IMR-90 (cell line): ENCODE measurements around the gene SAMD11. TPM values are rescaled to one million over a fixed set of nuclear protein-coding genes. Genes with fewer than 3 reads are reported as not detected.

Experiments
- ATAC-seq: fragments of 200-7000 bp; cut with Tn5 transposase; 2 replicates; pipeline ENCODE4 v1.9.1; 2020; ENCODE audit warnings: low read depth, mild to moderate bottlenecking, moderate library complexity
- BruUV-seq: library from RNA; stranded (reverse); fragments of 400-500 nt; replicated peaks from 2 replicates; lab custom pipeline; 2021; lab: Mats Ljungman, UMichigan
- CTCF ChIA-PET: fragments of 300-600 bp; formaldehyde crosslinking; extraction: SDS; loops from one replicate; lab custom pipeline; 2021; ENCODE audit warnings: antibody characterized with exemption; lab: Yijun Ruan, JAX
- POLR2A ChIA-PET: fragments of 300-600 bp; sonication (Branson Sonifier 250); formaldehyde crosslinking; loops from one replicate; lab custom pipeline; 2022; ENCODE audit warnings: antibody characterized with exemption; ENCODE audit not compliant: unreplicated experiment; lab: Charles Lee
- DNase-seq: peaks from one replicate; pipeline ENCODE4 v3.0.0; 2013
- H2AFZ ChIP-seq: replicated peaks from 2 replicates; pipeline ENCODE3; 2013; ENCODE audit warnings: low read length, mild to moderate bottlenecking; ENCODE audit not compliant: poor library complexity
- H2AK5ac ChIP-seq: 2 replicates; pipeline ENCODE4 v1.6.1; 2013; ENCODE audit warnings: low read depth, low read length, inconsistent platforms
- H2AK9ac ChIP-seq: replicated peaks from 2 replicates; pipeline ENCODE3; 2013; ENCODE audit warnings: mild to moderate bottlenecking, low read depth, low read length, moderate library complexity; ENCODE audit not compliant: poor library complexity
- H2BK120ac ChIP-seq: 2 replicates; pipeline ENCODE4 v1.6.1; 2013; ENCODE audit warnings: low read depth, low read length, inconsistent platforms
- H2BK15ac ChIP-seq: 3 replicates; pipeline ENCODE4 v1.6.1; 2013; ENCODE audit warnings: low read depth, low read length, inconsistent platforms
- H2BK20ac ChIP-seq: 2 replicates; pipeline ENCODE4 v1.6.1; 2013; ENCODE audit warnings: low read depth, mild to moderate bottlenecking, inconsistent platforms, low read length, moderate library complexity
- H2BK5ac ChIP-seq: 2 replicates; pipeline ENCODE4 v1.6.1; 2013; ENCODE audit warnings: mild to moderate bottlenecking, low read depth, low read length, inconsistent platforms; ENCODE audit not compliant: poor library complexity, severe bottlenecking
- H3K14ac ChIP-seq: replicated peaks from 2 replicates; pipeline ENCODE4 v1.6.1; 2013; ENCODE audit warnings: low read depth, low read length, inconsistent platforms
- H3K18ac ChIP-seq: 2 replicates; pipeline ENCODE4 v1.6.1; 2013; ENCODE audit warnings: low read depth, low read length, control low read depth
- H3K23ac ChIP-seq: 2 replicates; pipeline ENCODE4 v1.6.1; 2013; ENCODE audit warnings: low read depth, low read length, inconsistent platforms
- H3K27ac ChIP-seq: 2 replicates; pipeline ENCODE4 v1.5.1; 2013; ENCODE audit warnings: mild to moderate bottlenecking, control low read depth, low read length; ENCODE audit not compliant: insufficient read depth
- H3K27me3 ChIP-seq: 2 replicates; pipeline ENCODE4 v1.6.1; 2013; ENCODE audit warnings: low read length; ENCODE audit not compliant: control insufficient read depth, insufficient read depth
- H3K36me3 ChIP-seq: 2 replicates; pipeline ENCODE4 v1.6.1; 2013; ENCODE audit warnings: low read length, mixed read lengths; ENCODE audit not compliant: control insufficient read depth, insufficient read depth
- H3K4ac ChIP-seq: 2 replicates; pipeline ENCODE4 v1.6.1; 2013; ENCODE audit warnings: low read depth, low read length, inconsistent platforms
- H3K4me1 ChIP-seq: 2 replicates; pipeline ENCODE4 v1.6.1; 2013; ENCODE audit warnings: low read length, mixed read lengths; ENCODE audit not compliant: control insufficient read depth, insufficient read depth
- H3K4me2 ChIP-seq: 2 replicates; pipeline ENCODE4 v1.6.1; 2013; ENCODE audit warnings: low read depth, mild to moderate bottlenecking, control low read depth, low read length, moderate library complexity
- H3K4me3 ChIP-seq: 2 replicates; pipeline ENCODE4 v1.5.1; 2013; ENCODE audit warnings: low read depth, mild to moderate bottlenecking, control low read depth, low read length, moderate library complexity; ENCODE audit not compliant: insufficient read depth
- H3K56ac ChIP-seq: 2 replicates; pipeline ENCODE4 v1.6.1; 2013; ENCODE audit warnings: low read length, inconsistent platforms; ENCODE audit not compliant: insufficient read depth; ENCODE audit errors: extremely low read depth
- H3K79me1 ChIP-seq, 2 experiments: 2 replicates each; pipeline ENCODE4 v1.6.1; 2013; ENCODE audit warnings: low read length in 2 of 2, inconsistent platforms in 1 of 2, low read depth in 1 of 2
- H3K9ac ChIP-seq: 2 replicates; pipeline ENCODE4 v1.6.1; 2013; ENCODE audit warnings: low read depth, low read length, control low read depth
- H3K9me1 ChIP-seq: 2 replicates; pipeline ENCODE4 v1.6.1; 2013; ENCODE audit warnings: low read length, inconsistent platforms; ENCODE audit not compliant: insufficient read depth
- H3K9me3 ChIP-seq: 2 replicates; pipeline ENCODE4 v1.6.1; 2013; ENCODE audit warnings: low read length; ENCODE audit not compliant: control insufficient read depth, insufficient read depth
- H4K20me1 ChIP-seq: 2 replicates; pipeline ENCODE4 v1.6.1; 2013; ENCODE audit warnings: low read length, inconsistent platforms; ENCODE audit not compliant: insufficient read depth
- H4K5ac ChIP-seq: 2 replicates; pipeline ENCODE4 v1.6.1; 2013; ENCODE audit warnings: mild to moderate bottlenecking, low read depth, low read length, control low read depth
- H4K8ac ChIP-seq, 2 experiments: 2 replicates each; pipeline ENCODE4 v1.6.1; 2013; ENCODE audit warnings: low read depth in 2 of 2, low read length in 2 of 2, control low read depth in 1 of 2, inconsistent platforms in 1 of 2
- H4K91ac ChIP-seq: 2 replicates; pipeline ENCODE4 v1.6.1; 2013; ENCODE audit warnings: low read depth, low read length, inconsistent platforms; ENCODE audit not compliant: insufficient read depth
- BHLHE40 ChIP-seq: fragments of 150-350 bp; IDR thresholded peaks from 2 replicates; pipeline ENCODE4 v1.6.1; 2016; ENCODE audit warnings: mild to moderate bottlenecking, low read depth, low read length
- CEBPB ChIP-seq: IDR thresholded peaks from 2 replicates; pipeline ENCODE4 v1.6.1; 2012; ENCODE audit warnings: low read depth, low read length, improper control_type of control experiment
- FOS ChIP-seq: fragments of 150-350 bp; IDR thresholded peaks from 2 replicates; pipeline ENCODE4 v1.6.1; 2016; ENCODE audit warnings: low read depth, low read length
- MAZ ChIP-seq: IDR thresholded peaks from 2 replicates; pipeline ENCODE4 v1.6.1; 2012; ENCODE audit warnings: low read depth, mild to moderate bottlenecking, low read length, improper control_type of control experiment, moderate library complexity, borderline replicate concordance
- NFE2L2 ChIP-seq: fragments of 150-350 bp; IDR thresholded peaks from 2 replicates; pipeline ENCODE4 v1.6.1; 2016; ENCODE audit warnings: low read depth, mild to moderate bottlenecking, low read length
- POLR2A ChIP-seq: IDR thresholded peaks from 2 replicates; pipeline ENCODE4 v1.6.1; 2012; ENCODE audit warnings: mild to moderate bottlenecking, low read depth, low read length
- SMC3 ChIP-seq: fragments of 150-350 bp; IDR thresholded peaks from 2 replicates; pipeline ENCODE4 v1.6.1; 2016; ENCODE audit warnings: low read depth, mild to moderate bottlenecking, antibody characterized with exemption, low read length, moderate library complexity
- WGBS, 2 experiments: methylation state at CpG; one replicate each; pipeline versions ENCODE4 v1.1.5 to v1.1.7; 2013; ENCODE audit warnings: missing lambda C conversion rate in 2 of 2; ENCODE audit not compliant: insufficient read length in 1 of 2; ENCODE audit errors: extremely low coverage in 2 of 2; 5-methylcytosine and 5-hydroxymethylcytosine counted together
- dilution Hi-C: fragments of 300-500 bp; cut with HindIII; formaldehyde crosslinking; loops from one replicate; pipeline ENCODE4 v1.14.3; 2018; ENCODE audit warnings: low sequenced_read_pairs; ENCODE audit not compliant: unreplicated experiment
- in situ Hi-C: fragments of 300-500 bp; cut with MboI; formaldehyde crosslinking; loops from 3 replicates; pipeline ENCODE4 v1.14.3; 2019; ENCODE audit warnings: low sequenced_read_pairs, inconsistent platforms, mixed read lengths
- intact Hi-C: fragments of 100-400 bp; cut with micrococcal nuclease; formaldehyde crosslinking; loops from 2 replicates; pipeline ENCODE4 v1.10.0; 2022
- polyA plus RNA-seq, 3 experiments: library from polyadenylated mRNA; depleted of rRNA; stranded (reverse); fragments of >200 nt; gene quantifications; 2 replicates each; pipeline ENCODE4 v1.2.3, GENCODE V29; 2012; ENCODE audit warnings: low replicate concordance in 1 of 3
- total RNA-seq: library from RNA; depleted of rRNA; stranded (reverse); fragments of >200 nt; gene quantifications from 2 replicates; pipeline ENCODE4 v1.2.3, GENCODE V29; 2012

Gene SAMD11
- total and polyA plus RNA-seq, 2 of the 4 experiments (the other 2 are of a cell fraction): 5.9 to 22.9 TPM

DNA sequence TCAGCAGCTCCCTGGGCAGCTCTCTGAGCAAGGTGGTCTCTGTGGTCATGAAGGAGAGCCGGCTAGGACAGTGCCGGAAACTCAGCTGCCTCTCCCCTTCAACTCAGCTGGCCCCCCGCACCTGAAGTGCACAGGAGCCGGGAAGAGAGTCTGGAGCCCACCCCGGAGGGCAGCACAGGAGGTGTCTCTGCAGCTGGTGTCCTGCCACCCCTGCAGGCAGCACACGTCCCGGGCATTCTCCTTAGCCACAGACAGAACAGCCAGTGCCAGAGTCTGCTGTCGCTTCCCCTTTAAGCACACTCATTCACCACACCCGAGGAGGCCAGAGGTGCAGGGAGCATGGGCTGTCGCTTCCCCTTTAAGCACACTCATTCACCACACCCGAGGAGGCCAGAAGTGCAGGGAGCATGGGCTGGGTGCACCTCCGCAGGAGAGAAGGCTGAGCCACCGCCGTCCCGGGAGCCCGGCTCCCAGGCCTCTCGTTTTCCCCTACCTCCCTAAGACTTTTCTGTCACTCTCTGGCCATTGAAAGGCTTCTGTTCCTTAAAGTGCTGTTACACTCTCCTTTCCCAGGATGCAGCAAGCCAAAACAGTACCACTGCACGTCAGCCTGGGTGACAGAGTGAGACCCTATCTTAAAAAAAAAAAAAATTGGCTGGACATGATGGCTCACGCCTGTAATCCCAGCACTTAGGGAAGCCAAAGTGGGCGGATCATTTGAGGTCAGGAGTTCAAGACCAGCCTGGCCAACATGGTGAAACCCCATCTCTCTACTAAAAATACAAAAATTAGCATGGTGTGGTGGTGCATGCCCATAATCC is 16.9 kb upstream of the SAMD11 start:
- WGBS, 2 experiments: 52% methylated on average over 5 of the region's 20 CpGs; no CpG with 5 or more reads in 1 of the 2 experiments
- no TSS peak for BruUV-seq

More for the DNA sequence above, 16.9 kb upstream of the SAMD11 start:
- TF ChIP-seq SMC3: no peak
- TF ChIP-seq FOS: no peak
- TF ChIP-seq CEBPB: no peak
- TF ChIP-seq BHLHE40: 0 out of 2 replicates have a peak, but pooled peaks have one; percentile 2
- TF ChIP-seq MAZ: no peak
- no peak for TF ChIP-seq NFE2L2
- TF ChIP-seq POLR2A: no peak
- H2BK15ac ChIP-seq: no peak overlapping the region
- H3K4me1 ChIP-seq: peaks cover 30% of the 10 kb centered on the region
- ChIA-PET CTCF (interaction anchor here (1.0 kb wide), 1 partner anchor 31 kb away, joined by 4 read pairs; no protein-coding TSS in a partner anchor), POLR2A (no interaction called here)
- peak overlapping the region; percentile 10; the same call in 1 of the 2 replicates for H3K56ac ChIP-seq
- in situ Hi-C loops (no loop called here), intact Hi-C loops (no loop called here), dilution Hi-C loops (no loop called here)
- no peak overlapping the region for H3K23ac ChIP-seq
- peak overlapping the region; percentile 69 for H2AFZ ChIP-seq
- H3K27ac ChIP-seq: no peak overlapping the region; the same call in 1 of the 2 replicates
- peak; percentile 64 for DNase-seq
- no peak overlapping the region for H3K4me2 ChIP-seq
- no peak overlapping the region for H3K9ac ChIP-seq
- H3K36me3 ChIP-seq: no peaks in the 10 kb centered on the region
- no peaks in the 10 kb centered on the region for H3K9me1 ChIP-seq
- ATAC-seq: peak; percentile 39
- H4K91ac ChIP-seq: peak overlapping the region; percentile 76
- no peak overlapping the region for H3K18ac ChIP-seq
- no peaks in the 10 kb centered on the region for H3K9me3 ChIP-seq
- no peak overlapping the region for H3K14ac ChIP-seq
- no peak overlapping the region for H2BK5ac ChIP-seq
- H2BK20ac ChIP-seq: no peak overlapping the region; the same call in 1 of the 2 replicates
- no peaks in the 10 kb centered on the region for H3K27me3 ChIP-seq
- no peak overlapping the region for H2BK120ac ChIP-seq
- H3K79me1 ChIP-seq: peaks cover 0 to 7% of the 10 kb centered on the region in 2 experiments; a peak in 1 of 4 replicates
- no peak overlapping the region for H3K4me3 ChIP-seq
- peak overlapping the region; percentile 56 for H2AK9ac ChIP-seq
- no peaks in the 10 kb centered on the region; the same call in 1 of the 2 replicates for H4K20me1 ChIP-seq
- 0 out of 4 replicates have a peak overlapping the region, but pooled peaks of 1 of the 2 experiments have one; percentile 46 for H4K8ac ChIP-seq
- H4K5ac ChIP-seq: no peak overlapping the region
- H2AK5ac ChIP-seq: peak overlapping the region; percentile 35; the same call in 1 of the 2 replicates
- peak overlapping the region; percentile 10; the same call in 1 of the 2 replicates for H3K4ac ChIP-seq
